NCI-H524 treated with DMSO at 0.1 percent for 48 hours (cell line): ENCODE data around the gene GRB14.
"Not testable (repeated sequence)": the region's sequence is repeated elsewhere in the genome, so short reads cannot be mapped to it uniquely, and the experiment has no call there.

ENCODE experiments used
- DNase-seq: peaks from one replicate; lab custom pipeline; 2025; lab: John Stamatoyannopoulos, UW

The GRB14 gene

DNA sequence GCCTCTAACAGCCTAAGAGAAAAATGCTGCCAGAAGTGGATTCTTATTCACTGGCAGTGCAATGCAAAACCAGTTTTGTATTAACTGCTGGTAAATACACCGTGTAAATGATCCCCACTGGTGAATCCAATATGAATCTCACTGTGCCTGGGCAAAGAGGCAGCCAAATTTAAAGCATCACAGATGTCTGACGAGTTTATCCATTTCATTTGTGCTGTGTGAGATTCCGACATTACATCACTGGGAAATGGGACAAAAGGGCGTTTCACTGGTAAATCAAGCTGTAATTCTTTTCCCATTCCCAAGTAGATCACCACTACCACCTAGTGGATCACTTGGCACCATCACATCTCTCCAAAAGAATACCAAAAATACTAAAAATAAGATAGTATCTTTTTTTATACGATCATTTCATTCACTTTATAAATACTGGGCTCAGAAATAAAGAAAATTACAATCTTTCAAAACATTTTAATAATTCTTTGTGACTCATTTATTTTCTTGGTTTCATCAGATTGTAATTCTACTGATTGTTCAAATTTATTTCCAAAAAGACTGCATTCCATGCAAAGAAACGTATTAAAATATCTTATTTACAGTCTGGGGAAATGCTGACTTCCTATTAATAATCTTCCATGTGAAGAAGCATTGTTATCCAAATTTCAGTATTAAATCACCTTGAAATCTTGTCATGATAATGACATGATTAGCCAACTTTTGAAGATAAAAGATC is 125.6 kb downstream of the GRB14 start:
- DNase-seq: no peak

DNA sequence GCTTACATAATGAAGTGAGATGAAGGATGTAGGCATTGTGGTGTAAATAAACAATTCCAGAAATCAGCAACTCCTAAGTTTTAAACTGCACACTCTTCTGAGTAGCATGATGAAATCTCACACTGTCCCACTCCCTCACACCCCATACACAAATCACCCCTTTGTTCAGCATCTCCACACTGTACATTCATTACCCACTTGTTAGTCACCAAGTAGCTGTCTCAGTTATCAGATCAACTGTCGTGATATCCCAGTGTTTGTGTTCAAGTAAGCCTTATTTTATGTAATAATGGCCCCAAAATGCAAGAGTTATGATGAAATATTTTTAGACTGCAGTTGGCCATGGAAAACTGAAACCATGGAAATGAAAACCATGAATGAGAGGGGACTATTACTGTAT is 135.7 kb downstream of the GRB14 start:
- DNase-seq: no peak

DNA sequence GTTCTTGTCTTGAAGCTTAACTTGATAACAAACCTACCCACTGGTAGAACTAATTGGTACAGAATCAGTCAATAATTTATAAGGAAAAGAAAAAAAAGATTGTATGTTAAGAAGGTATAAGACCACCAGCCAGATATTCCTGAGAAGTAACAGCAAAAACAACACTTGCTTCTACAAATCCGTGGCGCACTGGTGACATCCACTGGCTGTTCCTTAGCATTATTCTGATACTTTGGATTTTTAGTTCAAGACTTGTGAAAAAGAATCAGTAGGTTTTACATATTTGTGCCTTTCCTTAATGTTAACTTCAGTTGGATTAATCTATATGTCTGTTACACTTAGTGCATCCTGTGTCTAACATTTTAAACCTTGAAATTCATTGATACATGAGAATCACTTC is 141.8 kb downstream of the GRB14 start:
- no peak for DNase-seq

DNA sequence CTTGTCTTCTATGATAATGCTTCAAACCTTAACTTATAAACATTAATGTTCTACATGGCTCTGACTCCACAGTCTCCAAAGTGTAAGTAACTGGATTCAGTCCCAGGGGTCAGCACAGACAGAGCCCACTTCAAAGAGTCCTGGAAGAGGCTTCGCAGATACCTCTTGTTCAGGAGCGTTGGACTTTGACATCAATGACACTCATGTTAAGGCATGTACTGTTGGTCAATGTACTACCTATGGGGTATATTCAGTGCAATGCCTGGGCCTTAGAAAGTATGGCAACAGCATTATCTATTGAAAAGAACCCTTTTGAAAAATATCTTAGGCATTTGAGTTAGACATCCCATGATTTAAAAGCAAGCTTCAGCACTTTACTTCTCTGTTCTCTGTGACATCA is 143.1 kb downstream of the GRB14 start:
- no peak for DNase-seq

DNA sequence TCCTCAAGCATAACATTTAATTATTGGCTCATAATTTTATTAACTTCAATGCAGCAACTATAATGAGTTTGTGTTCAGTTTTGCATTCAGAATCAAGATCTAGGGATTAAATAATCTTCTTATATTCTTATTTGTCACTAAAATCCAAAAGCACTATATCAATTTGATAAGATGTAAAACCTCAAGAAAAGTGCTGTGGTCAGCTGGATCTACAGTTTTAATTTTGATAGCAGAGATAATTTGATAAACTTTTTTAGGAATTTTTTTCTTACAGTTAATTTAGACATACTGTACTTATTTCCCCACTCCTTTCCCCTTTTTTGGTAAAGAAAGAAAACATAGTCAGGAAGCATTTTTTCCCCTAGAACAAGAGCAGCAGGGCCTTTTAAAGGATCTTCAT is 146.4 kb downstream of the GRB14 start:
- DNase-seq: no peak

DNA sequence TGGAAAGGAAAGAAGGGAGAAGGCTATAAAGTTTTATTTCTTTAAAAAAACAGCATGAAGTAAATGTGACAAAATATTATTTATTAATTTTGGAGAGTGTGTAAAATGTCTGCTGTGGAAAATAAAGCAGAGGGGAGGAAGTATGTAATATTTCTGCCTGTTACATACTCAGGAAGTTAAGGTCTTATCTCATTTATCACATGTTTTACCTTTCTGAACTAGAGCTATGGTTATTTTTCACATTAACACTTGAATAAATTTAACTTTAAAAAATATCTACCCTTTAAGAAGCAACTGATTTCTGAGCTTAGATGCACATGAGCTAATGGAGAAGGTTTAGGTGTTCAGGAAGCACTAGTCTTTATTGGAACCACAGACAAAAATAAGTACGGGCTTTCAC is 148.3 kb downstream of the GRB14 start:
- DNase-seq: no peak

DNA sequence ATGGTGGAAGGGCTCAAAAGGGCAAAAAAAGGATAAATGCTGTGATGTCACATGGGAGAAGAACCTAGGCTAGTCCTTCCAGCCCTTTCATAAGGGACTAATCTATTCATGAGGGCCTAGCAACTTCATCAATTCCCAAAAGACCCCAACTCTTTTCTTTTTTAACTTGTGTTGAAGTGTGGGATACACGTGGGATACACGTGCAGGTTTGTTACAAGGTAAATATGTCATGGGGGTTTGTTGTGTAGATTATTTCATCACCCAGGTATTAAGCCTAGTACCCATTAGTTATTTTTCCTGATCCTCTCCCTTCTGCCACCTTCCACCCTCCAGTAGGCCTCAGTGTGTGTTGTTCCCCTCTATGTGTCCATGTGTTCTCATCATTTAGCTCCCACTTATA is 156.2 kb downstream of the GRB14 start:
- DNase-seq: not testable (repeated sequence)

DNA sequence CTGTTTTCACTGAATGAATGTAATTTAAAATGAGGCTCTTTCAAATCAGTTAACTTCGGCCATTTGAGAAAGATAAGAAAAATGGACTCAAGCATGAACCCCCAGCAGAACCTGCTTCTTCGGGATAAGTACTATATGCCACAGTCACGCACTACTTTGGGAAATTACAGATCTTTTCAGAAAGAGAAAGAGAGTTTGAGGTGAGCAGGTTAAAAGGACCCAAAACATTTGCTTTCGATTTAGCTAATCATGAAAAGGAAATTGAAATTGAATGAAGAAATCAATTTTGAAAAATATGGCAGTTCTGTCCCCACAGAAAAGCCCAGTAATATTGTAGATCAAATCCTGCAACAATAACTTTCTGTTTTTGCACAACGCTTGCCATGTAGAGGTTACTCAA is 156.9 kb downstream of the GRB14 start:
- no peak for DNase-seq

DNA sequence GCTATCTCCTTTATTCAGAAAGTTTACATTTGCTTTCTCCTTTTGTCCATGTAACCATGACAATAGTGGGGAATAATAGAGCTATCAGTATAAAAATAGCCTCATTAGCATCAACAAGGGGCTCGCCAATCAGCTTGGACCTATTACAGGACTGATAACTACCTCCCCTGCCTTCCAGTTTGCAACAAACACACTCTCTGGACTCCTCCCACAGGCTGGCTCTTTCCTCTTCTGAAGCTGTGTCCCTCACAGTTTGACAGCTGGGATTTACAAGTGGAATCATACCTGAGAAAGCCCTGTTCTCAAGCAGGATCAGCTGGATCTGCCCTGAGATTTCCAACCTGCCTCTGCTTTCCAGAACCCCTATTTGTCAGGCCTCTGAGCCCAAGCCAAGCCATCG is 162.5 kb downstream of the GRB14 start:
- peak; percentile 5 for DNase-seq

DNA sequence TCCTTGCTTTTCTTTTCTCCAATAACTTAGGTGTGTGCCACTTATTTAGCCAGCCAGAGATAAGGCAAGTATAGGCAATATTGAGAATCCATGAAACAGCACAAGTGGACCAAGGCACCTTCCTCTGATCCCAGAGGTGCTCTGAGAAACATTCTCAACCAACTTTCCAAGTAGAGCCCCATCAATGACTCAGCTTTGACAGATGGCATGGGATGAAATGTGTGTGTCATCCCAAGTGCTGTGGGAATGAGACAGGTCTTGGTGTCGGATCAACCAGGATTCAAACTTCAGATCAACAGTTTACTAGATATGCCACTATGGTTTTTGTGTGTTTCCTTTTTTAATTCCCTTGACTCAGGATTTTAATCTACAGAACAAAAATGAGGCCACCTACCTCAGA is 164.0 kb downstream of the GRB14 start:
- no peak for DNase-seq

DNA sequence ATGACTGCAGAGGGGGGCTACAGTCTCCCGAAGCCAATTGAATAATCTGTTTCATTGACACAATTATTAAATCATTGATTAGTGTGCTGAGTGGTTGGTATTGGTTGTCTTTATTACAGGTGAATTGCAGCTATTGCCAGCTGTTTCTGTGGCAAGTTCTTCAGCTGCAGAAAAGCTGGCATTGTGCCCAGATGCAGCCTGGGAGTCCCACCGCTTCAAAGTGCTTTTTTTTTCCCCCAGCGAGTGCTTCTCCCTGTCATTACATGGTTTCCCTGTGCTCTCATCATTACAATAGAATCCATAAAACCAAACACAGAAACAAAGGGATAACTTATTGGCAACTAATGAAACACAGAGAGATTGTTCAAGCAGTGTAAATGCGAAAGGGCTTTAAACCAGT is 164.7 kb downstream of the GRB14 start:
- no peak for DNase-seq

DNA sequence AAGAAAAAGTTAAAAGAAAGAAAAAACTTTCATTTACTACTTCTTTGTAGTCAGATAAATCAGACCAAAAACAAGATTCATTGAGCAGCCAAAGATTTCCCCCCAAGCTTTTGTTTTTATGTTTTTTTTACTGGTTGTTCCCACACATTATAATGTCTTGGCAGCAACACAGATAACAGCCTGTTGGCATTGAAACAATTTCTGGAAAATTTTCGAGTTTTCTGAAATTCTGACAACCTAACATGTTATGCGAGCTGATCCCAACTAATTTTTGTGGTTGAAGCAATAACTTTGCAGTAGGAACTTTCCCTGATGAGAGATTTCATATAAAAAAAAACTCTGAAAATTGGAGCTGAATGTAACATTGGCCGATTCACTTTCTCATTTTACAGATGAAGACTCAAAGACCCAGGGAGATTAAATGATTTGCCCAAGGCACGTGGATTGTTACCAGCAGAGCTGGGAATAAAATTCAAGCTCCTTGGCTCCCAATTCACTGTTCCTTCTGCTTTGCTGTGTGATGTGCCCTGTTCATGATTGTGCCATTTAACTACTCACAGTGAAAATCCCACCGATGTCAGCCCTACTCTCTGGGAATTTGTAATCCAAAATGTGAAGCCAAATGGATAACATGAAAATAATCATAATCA is 167.5 kb downstream of the GRB14 start:
- DNase-seq: no peak

DNA sequence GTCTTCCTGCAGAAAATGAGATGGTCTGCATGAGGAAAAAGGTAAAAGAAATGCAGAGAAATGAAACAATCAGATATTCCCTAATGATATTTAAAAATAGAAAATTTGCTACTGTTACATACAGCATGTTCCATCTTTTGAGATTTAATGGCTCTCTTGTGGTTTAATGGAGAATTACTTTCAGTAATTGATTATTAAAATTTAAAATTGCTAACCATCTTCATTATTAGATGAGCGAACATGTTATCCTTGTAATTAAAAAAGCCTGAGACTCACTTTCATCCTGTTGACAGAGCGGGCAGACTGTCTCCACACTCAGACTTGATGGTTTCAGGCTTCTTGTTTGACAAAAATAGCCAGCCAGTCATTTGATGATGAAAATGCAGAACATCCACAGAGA is 171.0 kb downstream of the GRB14 start:
- no peak for DNase-seq

DNA sequence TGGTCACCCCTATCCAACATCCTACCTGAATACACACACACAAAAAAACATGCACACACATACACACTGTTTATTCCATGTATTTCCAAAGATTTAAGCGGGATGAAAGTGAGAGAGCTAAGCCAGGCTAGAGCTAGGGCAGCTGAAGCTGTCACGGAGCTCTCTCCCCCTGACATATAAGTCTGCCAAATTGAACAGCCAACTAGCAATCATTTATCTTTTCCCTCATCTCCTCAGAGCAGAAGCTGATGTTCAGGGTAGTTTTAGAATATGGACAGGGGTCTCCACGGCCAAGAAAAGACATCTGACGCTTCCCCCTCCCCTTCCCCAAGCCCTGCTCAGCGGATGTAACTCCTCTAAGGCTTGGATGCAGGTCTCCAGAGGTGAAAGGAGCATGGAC is 171.6 kb downstream of the GRB14 start:
- DNase-seq: no peak

DNA sequence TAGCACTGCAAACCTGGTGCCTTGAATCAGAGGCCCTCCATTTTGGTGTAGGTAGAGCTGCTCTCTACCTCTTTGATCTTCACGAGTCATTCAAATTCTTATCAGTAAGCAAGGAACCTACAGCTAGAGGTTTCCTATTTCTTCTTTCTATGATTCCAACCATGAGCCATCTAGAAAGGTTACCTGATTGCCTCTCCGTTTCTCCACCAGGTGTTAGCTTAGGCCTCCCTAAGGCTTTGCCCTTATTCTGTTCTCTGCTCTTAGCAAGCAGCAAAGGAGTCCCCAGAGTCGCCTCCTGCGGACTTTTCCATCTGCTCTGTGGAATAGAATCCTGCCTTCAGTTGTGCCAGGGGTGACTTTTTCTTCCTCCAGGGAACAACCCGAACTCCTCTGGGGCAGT is 173.6 kb downstream of the GRB14 start:
- no peak for DNase-seq
